GM19452 (cell line): ENCODE measurements around the gene HDAC4.

ENCODE experiments used
- ATAC-seq: cut with Tn5 transposase; IDR thresholded peaks from one replicate; pipeline ENCODE4 v1.9.1; 2021; ENCODE audit not compliant: unreplicated experiment

HDAC4 gene

DNA sequence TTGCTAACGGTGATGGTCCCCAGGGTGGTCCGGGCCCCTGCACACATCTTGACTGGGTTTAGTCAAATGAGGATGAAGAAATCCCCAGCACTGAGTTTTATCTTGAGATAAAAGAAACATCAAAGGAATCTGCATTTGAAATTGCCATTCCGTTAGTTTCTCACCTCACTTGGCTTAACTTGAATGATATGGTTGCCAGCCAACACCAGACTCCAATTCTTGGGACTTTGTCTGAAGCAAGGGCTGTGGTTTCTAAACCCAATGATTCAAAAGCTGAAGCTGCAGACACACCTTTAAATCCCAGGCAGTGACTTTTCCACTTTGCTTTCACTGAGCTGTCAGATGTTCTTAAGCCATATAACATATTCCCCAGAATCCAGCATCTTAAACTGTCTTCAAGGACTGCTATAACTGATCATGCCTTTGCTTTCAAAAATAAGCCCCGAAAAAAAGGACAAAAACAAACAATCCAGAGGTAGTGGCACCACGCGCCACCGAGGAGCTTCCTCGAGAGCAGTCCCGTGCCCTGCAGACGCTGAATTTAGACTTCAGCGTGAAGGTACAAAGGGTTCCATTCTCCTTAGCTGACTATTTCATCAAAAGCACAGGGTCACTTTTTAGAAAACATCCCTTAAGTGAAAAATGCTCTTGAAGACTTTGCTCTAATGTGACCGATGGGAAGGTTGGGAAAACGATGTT is 189.3 kb downstream of the HDAC4 start:
- ATAC-seq, result no peak

GRCh38 chr2:239209783-239210182 is 191.0 kb downstream of the HDAC4 start:
- ATAC-seq, result no peak

DNA sequence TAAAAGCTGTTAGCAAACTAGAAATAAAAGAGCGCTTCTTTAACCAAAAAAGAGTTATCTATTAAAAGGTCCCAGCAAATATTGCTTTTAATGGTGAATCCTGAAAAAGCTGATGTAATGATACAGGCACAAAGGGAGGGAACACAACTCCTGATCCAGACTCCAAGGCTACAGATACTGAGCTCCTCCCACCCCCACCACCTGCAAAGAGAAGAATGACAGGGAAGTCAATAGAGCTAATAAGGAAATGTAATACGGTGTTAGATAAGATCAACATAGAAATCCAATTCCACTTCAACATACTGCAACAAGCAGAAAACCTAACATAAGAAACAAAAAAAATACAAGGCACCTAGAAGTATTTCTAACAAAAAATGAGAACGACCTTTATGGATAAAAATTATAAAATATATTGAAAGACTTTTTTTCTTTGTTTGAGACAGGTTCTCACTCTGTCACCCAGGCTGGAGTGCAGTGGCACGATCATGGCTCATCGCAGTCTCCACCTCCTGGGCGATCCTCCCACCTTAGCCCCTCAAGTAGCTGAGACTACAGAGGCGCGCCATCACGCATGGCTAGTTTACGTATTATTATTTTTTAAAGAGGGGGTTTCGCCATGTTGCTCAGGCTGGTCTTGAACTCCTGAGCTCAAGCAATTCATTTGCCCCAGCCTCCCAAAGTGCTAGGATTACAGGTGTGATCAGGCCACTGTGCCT is 192.2 kb downstream of the HDAC4 start:
- ATAC-seq, result no peak

GRCh38 chr2:239206851-239207250 is 194.0 kb downstream of the HDAC4 start:
- no peak for ATAC-seq

DNA sequence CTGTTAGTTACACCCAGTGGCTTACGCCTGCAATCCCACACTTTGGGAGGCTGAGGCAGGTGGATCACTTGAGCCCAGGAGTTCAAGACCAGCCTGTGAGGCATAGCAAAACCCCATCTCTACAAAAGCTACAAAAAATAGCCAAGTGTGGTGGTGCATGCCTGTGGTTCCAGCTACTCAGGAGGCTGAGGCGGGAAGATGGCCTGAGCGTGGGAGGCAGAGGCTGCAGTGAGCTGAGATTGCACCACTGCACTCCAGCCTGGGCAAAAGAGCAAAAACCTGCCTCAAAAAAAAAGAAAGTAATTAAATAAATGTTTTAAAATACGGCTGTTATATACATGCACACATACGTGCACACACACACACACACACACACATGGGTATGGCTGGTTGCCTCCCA is 194.8 kb downstream of the HDAC4 start:
- ATAC-seq, result no peak

DNA sequence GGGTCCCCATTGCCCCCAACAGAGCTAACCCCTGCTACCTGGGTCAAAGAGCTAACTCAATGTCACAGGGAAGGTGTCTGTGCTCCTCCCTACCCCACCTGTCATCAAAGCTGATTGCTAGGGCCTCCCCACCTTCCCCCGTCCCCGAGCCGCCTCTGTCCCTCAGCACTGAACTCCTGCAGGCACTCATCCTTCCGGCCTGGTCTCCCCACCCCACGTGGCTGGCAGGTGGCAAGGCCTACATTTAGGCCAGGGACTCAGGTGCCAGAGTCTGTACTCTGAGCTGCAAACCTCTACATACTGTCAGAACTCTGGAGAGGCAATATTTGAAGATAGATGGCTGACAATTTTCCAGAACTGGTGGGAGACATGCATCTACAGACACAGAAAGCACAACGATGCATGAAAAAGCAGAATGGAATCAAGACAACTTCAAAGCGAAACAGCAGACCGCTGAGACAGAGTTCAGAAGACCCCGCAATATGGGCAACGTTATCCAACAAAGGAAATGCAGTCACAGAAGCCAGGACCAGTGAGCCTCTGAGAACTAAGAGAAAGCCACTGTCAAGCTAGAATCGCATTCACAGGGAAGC is 195.8 kb downstream of the HDAC4 start:
- no peak for ATAC-seq

GRCh38 chr2:239204136-239204875 is 196.5 kb downstream of the HDAC4 start:
- no peak for ATAC-seq

DNA sequence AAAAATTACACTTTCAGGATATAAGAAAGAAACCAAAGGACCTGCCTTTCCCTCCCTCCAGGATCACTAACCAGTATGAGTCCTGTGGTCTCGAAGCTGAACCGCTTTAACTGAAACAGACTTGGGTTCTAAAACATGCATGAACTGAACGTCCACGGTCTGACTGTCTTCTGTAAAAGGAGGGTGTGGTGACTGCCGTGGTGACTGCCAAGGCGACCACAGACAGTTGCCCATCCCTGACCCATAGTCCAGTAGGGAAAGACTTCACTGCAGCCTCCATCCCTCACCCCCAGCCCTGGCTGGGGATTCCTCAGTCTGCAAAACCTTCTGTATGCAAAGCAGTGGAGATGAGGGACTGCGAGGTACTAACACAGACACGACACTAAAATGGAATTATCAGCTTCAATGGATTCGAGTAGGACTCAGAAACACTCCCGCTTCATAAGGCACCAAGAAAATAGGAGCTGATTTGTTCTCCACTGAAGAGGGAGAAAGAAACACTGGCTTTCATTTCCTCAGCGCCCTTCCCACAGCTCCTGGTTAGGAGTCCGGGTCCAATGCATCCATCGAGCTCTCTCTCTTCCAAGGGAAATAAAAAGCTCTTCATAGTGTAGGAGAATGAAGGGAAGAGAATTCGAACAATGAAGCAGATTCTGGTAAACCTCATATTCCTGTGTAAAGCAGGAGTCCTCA is 197.2 kb downstream of the HDAC4 start:
- no peak for ATAC-seq

DNA sequence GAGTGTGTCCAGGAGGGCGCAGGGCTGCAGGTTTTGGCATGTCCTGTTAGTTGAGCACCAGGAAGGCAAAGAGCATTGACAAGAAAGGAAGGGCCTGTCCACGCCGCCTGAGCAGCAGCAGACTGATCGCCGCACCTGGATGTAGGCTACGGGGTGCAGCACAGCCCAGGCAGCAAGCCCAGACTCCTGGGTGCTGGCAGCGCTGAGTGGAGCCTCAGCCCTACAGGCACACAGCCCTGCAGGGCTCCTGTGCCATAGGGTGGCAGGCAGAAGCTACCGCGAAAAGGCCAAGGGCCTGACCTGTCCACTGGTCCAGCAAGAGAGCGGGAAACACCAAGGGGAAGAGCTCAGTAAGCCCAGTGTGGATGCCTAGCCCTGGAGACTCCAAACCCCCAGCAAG is 198.0 kb downstream of the HDAC4 start:
- no peak for ATAC-seq

DNA sequence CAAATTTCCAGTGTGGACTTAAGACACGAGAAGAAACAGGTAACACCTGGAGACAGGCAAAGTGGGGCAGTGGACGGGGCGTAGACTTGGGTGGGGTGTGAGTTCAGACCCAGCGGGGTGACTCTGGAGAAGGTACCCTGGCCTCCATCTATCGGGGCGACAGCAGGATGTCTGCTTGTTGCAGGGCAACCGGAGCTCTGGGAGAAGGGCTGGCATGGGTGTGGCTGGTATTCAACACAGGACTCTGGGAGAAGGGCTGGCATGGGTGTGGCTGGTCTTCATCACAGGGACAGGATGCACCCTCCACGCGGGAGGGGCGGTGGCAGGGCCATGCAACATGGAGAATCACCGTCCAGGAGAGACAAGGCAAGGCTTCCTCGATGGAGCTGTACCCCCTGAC is 198.5 kb downstream of the HDAC4 start:
- no peak for ATAC-seq

DNA sequence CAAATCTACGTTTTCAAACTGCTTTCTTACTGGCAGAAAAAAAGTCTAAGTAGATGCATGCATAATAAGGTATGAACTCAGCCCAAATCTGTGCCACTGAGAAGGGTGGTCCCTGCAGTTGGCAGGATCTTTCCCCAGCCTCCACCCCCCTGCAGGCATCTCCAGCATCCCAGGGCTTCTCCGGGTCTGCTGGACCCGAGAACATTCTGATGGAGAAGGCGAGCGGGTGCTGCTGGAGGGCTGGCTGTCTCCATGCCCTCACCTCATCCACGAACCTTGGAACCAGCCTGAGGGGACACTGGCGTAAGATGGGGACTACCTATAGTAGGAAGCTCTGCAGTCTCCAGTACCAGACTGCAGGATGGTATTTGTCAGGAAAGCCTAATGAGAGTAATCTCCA is 198.9 kb downstream of the HDAC4 start:
- ATAC-seq, result no peak

DNA sequence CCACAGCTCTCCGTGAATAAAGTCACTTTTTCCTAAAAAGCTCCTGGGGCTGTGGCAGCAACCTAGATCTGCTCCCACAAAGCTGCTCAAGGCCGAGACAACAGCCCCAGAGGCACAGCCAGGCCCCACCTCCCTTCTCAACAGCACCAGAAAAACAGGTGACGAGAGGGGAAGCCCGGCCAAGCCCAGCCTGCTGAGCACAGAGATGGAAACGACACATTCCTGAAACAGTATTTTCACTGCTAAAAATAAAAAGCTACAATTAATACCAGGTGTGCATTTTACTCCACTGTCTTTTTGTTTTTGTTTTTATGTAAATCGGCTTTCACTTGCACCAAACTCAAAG is 199.3 kb downstream of the HDAC4 start:
- no peak for ATAC-seq

DNA sequence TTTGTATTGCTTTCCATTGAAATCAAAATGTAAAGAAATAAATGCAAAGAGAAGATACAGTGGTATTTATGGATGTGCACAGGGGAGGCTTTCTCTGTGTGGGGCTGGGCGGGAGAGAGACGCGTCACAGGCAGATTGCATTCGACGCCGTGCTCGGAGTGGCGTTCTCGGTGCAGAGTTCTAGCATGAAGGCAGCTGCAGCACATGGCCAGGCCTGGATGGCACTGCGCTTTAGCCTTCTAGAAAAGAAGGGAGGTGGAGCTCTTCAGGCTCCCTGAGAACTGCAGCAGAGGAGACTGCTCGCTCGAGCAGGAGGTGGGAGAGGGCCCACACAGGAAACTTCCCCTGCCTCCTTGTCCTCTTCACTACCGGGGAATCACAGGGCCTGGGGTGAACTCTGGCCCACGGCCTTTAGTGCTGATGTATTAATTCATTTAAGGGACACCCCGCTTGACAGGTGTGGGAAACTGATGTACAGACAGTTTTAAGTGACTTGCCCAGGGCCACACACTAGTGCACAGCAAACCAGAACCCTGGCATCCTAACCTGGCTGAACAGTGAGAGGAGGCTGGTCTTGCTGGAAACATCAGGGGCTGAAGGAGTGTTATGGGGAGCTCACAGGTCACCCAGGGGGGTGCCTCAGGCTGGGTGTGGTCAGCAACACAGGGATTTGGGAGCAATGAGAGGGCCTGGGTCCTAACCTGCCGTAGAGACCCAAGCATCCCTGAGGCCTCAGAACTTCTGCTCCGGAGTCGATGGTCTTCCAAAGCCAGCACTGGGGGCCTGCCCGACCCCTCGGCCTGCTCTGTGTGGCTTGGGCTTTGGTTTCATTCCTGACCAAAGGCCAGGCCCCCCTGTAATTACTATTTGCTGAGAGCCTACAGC is 199.9 kb downstream of the HDAC4 start:
- no peak for ATAC-seq

GRCh38 chr2:239199041-239199768 is 201.6 kb downstream of the HDAC4 start:
- ATAC-seq, result no peak

DNA sequence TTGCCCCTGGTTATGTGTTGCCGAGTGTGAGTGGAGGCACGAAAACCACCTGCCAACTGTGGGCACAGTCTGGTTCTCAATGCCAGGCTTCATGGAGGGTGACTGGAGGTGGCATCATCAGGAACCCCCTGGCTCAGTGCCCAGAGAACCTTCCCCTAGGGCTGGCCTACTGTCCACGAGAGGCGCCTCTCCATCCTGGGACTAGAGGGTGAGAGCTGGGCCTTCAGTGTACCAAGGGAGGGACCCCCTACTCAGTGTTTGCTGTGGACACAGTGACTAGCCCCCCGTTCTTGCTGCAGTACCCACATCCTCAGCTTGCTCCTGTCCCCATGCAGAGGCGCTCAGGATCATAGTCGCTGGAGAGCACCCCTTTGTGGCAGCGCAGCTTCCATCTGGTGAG is 202.6 kb downstream of the HDAC4 start:
- no peak for ATAC-seq

DNA sequence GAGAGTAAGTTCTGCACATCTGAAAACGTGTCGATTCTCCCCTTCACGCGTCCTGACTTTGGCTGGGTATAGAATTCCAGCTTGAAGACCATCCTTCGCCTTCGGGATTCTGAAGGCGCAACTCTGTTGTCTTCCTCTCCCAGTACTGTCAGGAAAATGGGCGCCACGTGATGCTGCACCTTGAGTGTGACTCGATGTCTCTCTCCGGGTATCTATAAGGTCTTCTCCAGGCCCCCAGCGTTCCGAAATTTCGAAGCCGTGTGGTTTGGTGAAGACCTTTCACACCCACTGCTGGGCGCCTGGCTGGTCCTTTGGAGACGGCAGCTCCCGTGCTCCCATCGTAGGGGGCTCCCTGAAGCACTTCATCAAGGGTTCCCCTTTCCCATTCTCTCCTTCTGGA is 203.7 kb downstream of the HDAC4 start:
- no peak for ATAC-seq

DNA sequence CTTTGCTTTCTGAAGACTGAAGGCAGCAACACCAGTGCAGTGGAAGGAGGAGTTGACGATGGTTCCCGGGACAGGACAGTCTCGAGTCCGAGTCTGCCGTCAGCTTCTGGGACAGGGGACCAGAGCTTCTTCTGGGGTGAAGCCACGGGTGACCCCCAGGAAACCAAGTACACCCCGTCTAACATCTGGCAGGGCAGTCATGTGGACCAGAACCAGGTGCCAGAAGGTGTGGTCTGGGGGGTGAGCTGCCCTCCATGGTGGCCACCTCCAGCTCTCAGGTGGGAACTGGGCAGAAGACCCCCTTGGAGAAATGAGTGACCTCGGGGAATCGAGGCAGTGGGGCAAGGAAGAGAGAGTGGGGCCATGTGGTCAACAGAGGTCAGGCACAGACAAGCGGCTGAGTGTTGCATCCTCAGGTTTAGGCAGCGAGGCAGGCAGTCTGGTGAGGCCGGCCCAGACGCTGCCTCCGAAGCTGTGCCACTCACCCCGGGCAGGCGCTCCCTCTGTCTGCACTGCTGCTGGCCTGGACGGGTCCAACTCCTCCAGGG is 204.3 kb downstream of the HDAC4 start:
- no peak for ATAC-seq

DNA sequence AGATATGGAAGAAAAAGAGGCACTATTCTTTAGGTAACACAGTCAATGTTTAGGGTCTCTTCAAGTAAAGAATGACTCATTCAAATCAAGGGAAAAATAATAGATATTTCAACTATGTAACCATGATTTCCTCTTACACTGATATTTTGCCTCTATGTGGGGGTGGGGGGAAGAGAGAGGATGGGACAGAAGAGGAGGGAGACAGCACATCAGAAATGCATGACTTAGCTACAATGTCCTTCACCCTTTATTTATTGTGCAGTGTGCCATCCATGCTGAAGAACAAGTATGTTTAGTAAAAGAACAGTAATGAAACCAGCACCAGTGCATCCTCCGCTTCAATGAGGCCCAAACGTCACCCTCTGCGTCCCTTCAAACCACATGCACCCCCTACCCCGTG is 204.8 kb downstream of the HDAC4 start:
- ATAC-seq, result no peak

DNA sequence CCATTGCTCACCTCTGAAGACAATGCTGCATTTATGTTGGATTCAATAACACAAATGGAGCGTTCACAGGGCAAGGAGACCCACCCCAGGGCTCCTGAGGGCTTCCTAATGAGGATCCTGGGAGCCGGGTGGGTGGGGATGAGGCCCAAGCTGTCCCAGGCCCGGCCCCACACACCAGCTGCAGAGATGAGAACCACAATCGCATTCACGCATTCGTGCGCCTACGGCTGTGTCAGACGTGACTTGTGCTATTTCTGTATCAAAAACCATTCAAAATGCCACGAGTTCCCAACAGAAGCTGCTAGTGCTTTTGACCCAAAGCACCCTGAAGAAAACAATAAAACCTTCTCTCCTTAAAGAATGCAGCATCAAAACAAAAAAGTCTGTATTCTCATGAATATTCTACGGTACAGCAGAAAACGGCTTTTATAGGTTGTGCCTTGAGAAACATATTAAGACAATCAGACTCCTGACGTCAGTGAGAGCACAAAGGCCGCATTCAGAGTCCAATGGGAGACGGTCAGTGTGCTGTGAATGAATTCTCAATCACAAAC is 205.4 kb downstream of the HDAC4 start:
- ATAC-seq, result no peak
